H54 (cell line): Measurements from ENCODE around the gene PECR.
"Not testable (repeated sequence)": the region's sequence is repeated elsewhere in the genome, so short reads cannot be mapped to it uniquely, and the experiment has no call there.

ENCODE experiments used
- DNase-seq: peaks from one replicate; pipeline ENCODE4 v3.0.0; 2011; ENCODE audit warnings: low spot score, mixed read lengths; ENCODE audit not compliant: insufficient read length
- FAIRE-seq: peaks from 3 replicates; lab custom pipeline; 2011; peaks lifted over from hg19 to GRCh38; lab: Jason Lieb, UNC
- POLR2A ChIP-seq: IDR thresholded peaks from 2 replicates; pipeline ENCODE4 v1.6.1; 2011; ENCODE audit warnings: low read depth, mild to moderate bottlenecking, low read length

Gene PECR

DNA sequence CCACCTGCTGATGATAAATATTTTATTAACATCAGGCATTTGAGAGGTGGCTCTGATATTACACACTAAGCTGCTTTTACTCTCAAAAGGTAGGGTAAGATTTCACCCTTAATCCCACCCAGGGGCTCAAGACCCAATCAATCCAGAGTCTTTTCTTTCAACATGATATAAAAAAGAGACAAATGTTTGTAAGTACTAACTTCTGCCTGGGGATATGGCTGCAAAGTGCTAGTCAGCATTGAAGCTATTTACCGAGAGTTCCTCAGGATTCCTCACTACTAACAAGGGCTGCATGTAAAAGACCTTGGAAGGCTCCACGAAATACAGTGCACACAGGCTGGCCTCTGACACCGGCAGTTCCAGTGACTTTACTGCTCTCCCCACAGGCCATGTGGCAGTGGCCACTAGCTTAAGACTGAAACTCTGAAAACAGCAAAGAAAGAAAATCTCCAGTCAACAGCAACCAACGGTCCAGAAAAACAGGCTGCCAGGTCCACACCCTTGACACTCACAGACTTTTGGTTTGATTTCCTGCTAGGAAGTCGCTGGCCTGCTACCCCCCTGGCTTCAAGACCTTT is 79.4 kb downstream of the PECR start:
- DNase-seq (no peak), FAIRE-seq (no peak)
- no peak for TF ChIP-seq POLR2A

DNA sequence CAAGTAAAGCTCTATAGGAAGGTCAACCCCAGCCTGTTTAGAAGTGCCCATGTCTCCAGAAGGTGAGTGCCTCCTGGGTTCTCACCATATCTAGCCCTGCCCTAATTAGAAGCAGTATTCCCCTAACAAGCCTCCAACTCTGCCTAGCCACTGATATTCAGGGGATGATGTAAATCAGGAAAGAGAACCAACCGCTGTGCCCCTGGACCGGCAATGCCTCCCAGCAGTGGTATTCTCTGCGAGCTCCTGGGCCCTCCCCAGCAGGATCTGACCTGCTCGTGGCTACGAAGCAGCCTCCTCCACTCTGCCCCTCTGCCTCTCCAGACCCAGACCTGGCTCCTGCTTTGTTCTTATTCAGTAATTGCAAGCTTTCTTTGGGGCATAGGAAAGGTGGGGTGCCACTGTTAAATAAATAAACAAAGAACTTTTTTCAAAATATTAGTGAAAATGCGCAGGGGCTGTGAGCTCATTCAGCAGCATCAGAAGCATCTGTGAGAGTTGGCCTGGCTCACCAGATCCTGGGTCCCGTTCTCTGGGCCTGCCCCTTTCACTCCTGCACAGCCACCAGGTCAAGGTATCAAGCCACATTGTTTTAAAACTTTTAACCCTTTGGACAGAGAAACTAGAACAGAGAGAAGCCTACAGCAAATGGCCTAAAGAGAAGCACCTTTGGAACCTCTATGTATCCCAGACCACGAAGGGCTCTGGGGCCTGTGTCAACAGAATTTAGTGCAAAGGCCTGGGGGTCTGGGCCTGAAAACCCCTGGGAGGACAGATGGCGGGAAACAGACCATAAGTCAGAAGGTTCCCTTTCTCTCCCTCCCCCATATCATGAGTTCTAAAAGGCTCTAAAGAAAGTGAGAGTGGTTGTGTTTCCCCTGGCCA is 80.2 kb downstream of the PECR start:
- no peak for TF ChIP-seq POLR2A
- FAIRE-seq (no peak), DNase-seq (no peak)

DNA sequence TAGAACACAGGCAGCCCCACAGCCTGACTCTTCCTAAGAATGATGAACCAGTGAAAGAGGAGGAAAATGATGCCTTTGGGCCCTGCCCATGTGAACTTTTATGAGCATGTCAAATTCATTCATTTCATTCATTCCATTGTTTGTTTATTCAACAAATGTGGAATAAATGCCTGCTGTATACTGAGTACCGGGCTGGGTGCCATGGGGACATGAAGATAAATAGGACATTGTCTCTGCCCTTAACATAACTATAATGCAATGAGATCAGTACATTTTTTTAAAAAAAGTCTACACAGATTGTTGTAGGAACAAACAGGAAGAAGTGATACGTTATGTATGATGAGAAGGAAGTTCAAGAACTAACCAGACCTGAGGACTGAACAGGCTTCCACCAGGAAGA is 83.0 kb downstream of the PECR start:
- FAIRE-seq: no peak
- no peak for TF ChIP-seq POLR2A

GRCh38 chr2:215997219-215997618 is 84.4 kb downstream of the PECR start:
- FAIRE-seq: no peak
- TF ChIP-seq POLR2A: no peak
- no peak for DNase-seq

More for the DNA sequence above, 83.0 kb downstream of the PECR start:
- DNase-seq: no peak

GRCh38 chr2:215994911-215995310 is 86.7 kb downstream of the PECR start:
- DNase-seq (no peak), FAIRE-seq (no peak)
- no peak for TF ChIP-seq POLR2A

GRCh38 chr2:215988556-215989207 is 92.9 kb downstream of the PECR start:
- DNase-seq, FAIRE-seq: not testable (repeated sequence)
